Spleen (tissue), 3 donors: ENCODE measurements around the gene CHAMP1.

Experiments
- POLR2A ChIP-seq, 3 donors: fragments of 450-650 bp; IDR thresholded peaks; one replicate each; pipeline ENCODE4 v1.5.1; 2017; ENCODE audit warnings: antibody characterized with exemption in 3 of 3, mild to moderate bottlenecking in 1 of 3
- POLR2AphosphoS5 ChIP-seq, 3 donors: sonication (generic); formaldehyde crosslinking; IDR thresholded peaks; one replicate each; pipeline ENCODE4 v1.5.1; 2017; ENCODE audit warnings: antibody characterized with exemption in 3 of 3

GRCh38 chr13:114288157-114288591, 26.1 kb upstream of the CHAMP1 start:
- TF ChIP-seq POLR2AphosphoS5 (IDR thresholded peaks at IDR 0.05) (no peak), POLR2A (IDR thresholded peaks at IDR 0.05) (no peak)
